ENCODE measurements around the gene YLPM1.

YLPM1 gene

GRCh38 chr14:74799765-74800164 is 36.6 kb downstream of the YLPM1 start:
- TF ChIP-seq JUND (IDR thresholded peaks at IDR 0.05; ENCODE audit: low read depth): no peak
- DNase-seq (ENCODE audit: low read depth in 1 of 2, low spot score in 1 of 2): no peak
- in situ Hi-C loops (cut with HindIII; ENCODE audit: low pct_unique_long_range_greater_than_20kb, low sequenced_read_pairs): no loop called here

- no peak for DNase-seq (ENCODE audit: low read depth in 1 of 2, low spot score in 1 of 2)
- TF ChIP-seq JUND (IDR thresholded peaks at IDR 0.05; ENCODE audit: low read depth): no peak
- in situ Hi-C loops (cut with HindIII; ENCODE audit: low pct_unique_long_range_greater_than_20kb, low sequenced_read_pairs): no loop called here
Observed at GRCh38 chr14:74800780-74801179, 37.7 kb downstream of the YLPM1 start.

GRCh38 chr14:74801396-74801795 is 38.3 kb downstream of the YLPM1 start:
- no peak for DNase-seq (ENCODE audit: low read depth in 1 of 2, low spot score in 1 of 2)
- TF ChIP-seq JUND (IDR thresholded peaks at IDR 0.05; ENCODE audit: low read depth): no peak
- in situ Hi-C loops (cut with HindIII; ENCODE audit: low pct_unique_long_range_greater_than_20kb, low sequenced_read_pairs): no loop called here

DNA sequence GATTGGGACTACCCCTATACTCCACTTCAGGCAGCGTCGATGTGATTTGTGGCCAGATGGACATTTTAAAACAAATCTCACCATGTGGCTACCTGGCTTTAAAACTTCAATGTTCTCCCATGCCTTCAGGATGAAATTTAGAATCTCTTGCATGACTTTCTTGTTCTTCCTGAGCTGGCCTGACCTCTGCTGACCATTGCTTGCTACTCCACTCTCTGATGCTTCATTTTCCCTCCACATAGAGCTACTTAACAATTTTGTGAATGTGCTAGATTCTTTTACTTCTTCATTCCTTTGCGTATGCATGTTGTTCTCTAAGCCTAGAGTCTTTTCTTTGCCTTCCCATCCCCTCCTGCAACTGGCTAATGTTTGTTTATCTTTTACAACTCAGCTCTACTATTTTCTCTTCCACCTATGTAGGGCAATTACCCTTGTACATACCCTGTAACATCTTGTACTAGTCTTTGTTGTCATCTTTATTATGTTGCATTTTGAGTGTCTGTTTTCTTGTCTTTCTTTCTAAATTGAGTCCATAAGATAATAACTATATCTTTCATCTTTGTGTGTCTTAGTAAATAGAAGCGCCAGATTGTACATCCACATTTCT is 41.2 kb downstream of the YLPM1 start:
- DNase-seq (ENCODE audit: low read depth in 1 of 2, low spot score in 1 of 2): peak; percentile 38 to 81
- in situ Hi-C loops (cut with HindIII; ENCODE audit: low pct_unique_long_range_greater_than_20kb, low sequenced_read_pairs): no loop called here
- no peak for TF ChIP-seq JUND (IDR thresholded peaks at IDR 0.05; ENCODE audit: low read depth)

- TF ChIP-seq JUND (IDR thresholded peaks at IDR 0.05; ENCODE audit: low read depth): no peak
- in situ Hi-C loops (cut with HindIII; ENCODE audit: low pct_unique_long_range_greater_than_20kb, low sequenced_read_pairs): no loop called here
- DNase-seq (ENCODE audit: low read depth in 1 of 2, low spot score in 1 of 2): no peak
Observed at GRCh38 chr14:74807853-74808545, 44.9 kb downstream of the YLPM1 start.

- DNase-seq (ENCODE audit: low read depth in 1 of 2, low spot score in 1 of 2): no peak
- in situ Hi-C loops (cut with HindIII; ENCODE audit: low pct_unique_long_range_greater_than_20kb, low sequenced_read_pairs): no loop called here
- TF ChIP-seq JUND (IDR thresholded peaks at IDR 0.05; ENCODE audit: low read depth): no peak
Observed at GRCh38 chr14:74816124-74816523, 53.0 kb downstream of the YLPM1 start.

DNA sequence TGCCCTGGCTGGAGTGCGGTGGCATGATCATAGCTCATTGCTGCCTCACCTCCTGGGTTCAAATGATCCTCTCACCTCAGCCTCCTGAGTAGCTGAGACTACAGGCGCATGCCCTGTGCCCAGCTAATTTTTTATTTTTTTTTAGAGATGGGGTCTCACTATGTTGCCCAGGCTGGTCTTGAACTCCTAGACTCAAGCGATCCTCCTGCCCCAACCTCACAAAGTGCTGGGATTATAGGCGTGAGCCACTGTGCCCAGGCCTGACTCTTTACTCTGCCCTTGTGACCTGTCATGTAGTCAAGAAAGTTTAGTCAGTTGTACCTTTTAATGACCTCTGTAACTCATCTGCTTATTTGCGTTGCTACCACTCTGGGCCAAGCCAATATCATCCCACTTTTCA is 57.2 kb downstream of the YLPM1 start:
- in situ Hi-C loops (cut with HindIII; ENCODE audit: low pct_unique_long_range_greater_than_20kb, low sequenced_read_pairs): no loop called here
- no peak for TF ChIP-seq JUND (IDR thresholded peaks at IDR 0.05; ENCODE audit: low read depth)
- no peak for DNase-seq (ENCODE audit: low read depth in 1 of 2, low spot score in 1 of 2)

- no peak for DNase-seq (ENCODE audit: low read depth in 1 of 2, low spot score in 1 of 2)
- in situ Hi-C loops (cut with HindIII; ENCODE audit: low pct_unique_long_range_greater_than_20kb, low sequenced_read_pairs): no loop called here
- TF ChIP-seq JUND (IDR thresholded peaks at IDR 0.05; ENCODE audit: low read depth): no peak
Observed at GRCh38 chr14:74821267-74821915, 58.3 kb downstream of the YLPM1 start.

DNA sequence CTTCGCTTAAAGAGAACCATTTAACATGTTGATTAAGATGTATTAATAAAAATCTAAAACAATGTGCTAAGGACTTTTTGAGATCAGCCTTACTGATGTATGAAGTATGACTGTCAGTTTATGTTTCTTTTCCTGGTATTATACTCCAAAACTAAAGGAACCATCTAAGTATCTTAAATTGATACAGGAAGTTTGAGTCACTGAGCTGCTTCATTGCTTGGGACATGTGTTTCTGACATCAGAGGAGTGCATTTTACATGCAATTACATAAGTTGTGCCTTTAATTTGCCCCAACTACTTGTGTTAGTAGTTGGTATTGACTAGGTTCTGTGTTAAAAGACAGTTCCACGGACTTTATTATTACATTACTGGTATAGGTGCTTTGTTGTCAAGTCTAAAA is 61.9 kb downstream of the YLPM1 start:
- no peak for TF ChIP-seq JUND (IDR thresholded peaks at IDR 0.05; ENCODE audit: low read depth)
- DNase-seq (ENCODE audit: low read depth in 1 of 2, low spot score in 1 of 2): no peak
- in situ Hi-C loops (cut with HindIII; ENCODE audit: low pct_unique_long_range_greater_than_20kb, low sequenced_read_pairs): no loop called here

GRCh38 chr14:74826574-74826973 is 63.5 kb downstream of the YLPM1 start:
- in situ Hi-C loops (cut with HindIII; ENCODE audit: low pct_unique_long_range_greater_than_20kb, low sequenced_read_pairs): no loop called here
- no peak for TF ChIP-seq JUND (IDR thresholded peaks at IDR 0.05; ENCODE audit: low read depth)
- DNase-seq (ENCODE audit: low read depth in 1 of 2, low spot score in 1 of 2): no peak

DNA sequence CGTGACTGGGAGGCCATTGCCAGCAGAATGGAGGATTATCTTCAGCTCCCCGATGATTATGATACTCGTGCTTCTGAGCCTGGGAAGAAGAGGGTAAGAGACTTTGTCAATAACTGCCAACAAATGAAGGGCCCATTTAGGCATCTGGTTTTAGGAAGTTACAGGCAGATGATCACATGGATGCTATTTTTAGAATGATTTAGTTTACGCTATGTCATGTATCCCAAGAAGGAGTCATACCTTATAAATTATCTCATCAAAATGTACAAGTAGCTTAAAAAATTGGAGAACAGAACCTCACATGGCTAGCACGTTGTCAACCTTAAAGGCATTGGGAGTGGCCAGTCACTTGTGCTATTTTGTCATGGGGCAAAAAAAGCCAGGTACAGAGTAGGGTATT is 66.1 kb downstream of the YLPM1 start:
- in situ Hi-C loops (cut with HindIII; ENCODE audit: low pct_unique_long_range_greater_than_20kb, low sequenced_read_pairs): no loop called here
- no peak for TF ChIP-seq JUND (IDR thresholded peaks at IDR 0.05; ENCODE audit: low read depth)
- DNase-seq (ENCODE audit: low read depth in 1 of 2, low spot score in 1 of 2): no peak

GRCh38 chr14:74832849-74833248 is 69.7 kb downstream of the YLPM1 start:
- no peak for TF ChIP-seq JUND (IDR thresholded peaks at IDR 0.05; ENCODE audit: low read depth)
- in situ Hi-C loops (cut with HindIII; ENCODE audit: low pct_unique_long_range_greater_than_20kb, low sequenced_read_pairs): no loop called here

GRCh38 chr14:74834692-74835392 is 71.7 kb downstream of the YLPM1 start:
- in situ Hi-C loops (cut with HindIII; ENCODE audit: low pct_unique_long_range_greater_than_20kb, low sequenced_read_pairs): no loop called here
- no peak for DNase-seq (ENCODE audit: low read depth in 1 of 2, low spot score in 1 of 2)
- TF ChIP-seq JUND (IDR thresholded peaks at IDR 0.05; ENCODE audit: low read depth): no peak

More at GRCh38 chr14:74832849-74833248, 69.7 kb downstream of the YLPM1 start:
- peak in 1 of 2 experiments; percentile 81 for DNase-seq (ENCODE audit: low read depth in 1 of 2, low spot score in 1 of 2)

Measured in T47D (cell line).